Keratinocyte (primary cell): ENCODE measurements around the gene CTDSPL. TPM values are rescaled to one million over a fixed set of nuclear protein-coding genes. Genes with fewer than 3 reads are reported as not detected.

Experiments
- DNase-seq: peaks from one replicate; pipeline ENCODE4 v3.0.0-alpha.2; 2011; ENCODE audit warnings: low read depth, missing footprints, low spot score
- FAIRE-seq: peaks from 2 replicates; lab custom pipeline; 2011; peaks lifted over from hg19 to GRCh38; lab: Jason Lieb, UNC
- H2AFZ ChIP-seq: 2 replicates; pipeline ENCODE4 v1.6.0; 2012; ENCODE audit warnings: low read length, control low read depth, inconsistent platforms; ENCODE audit not compliant: control insufficient read depth
- H3K27ac ChIP-seq: 2 replicates; pipeline ENCODE4 v1.5.1; 2011; ENCODE audit warnings: low read length; ENCODE audit not compliant: control insufficient read depth, insufficient read depth
- H3K27me3 ChIP-seq: 3 replicates; pipeline ENCODE4 v1.6.0; 2011; ENCODE audit warnings: low read length; ENCODE audit not compliant: control insufficient read depth, insufficient read depth; ENCODE audit errors: extremely low read depth
- H3K36me3 ChIP-seq, 2 experiments: 2 replicates in 1 of 2; 3 replicates in 1 of 2; pipeline ENCODE4 v1.5.1; 2011; ENCODE audit warnings: low read length in 2 of 2, mild to moderate bottlenecking in 1 of 2; ENCODE audit not compliant: control insufficient read depth in 2 of 2, insufficient read depth in 2 of 2; ENCODE audit errors: extremely low read depth in 1 of 2
- H3K4me1 ChIP-seq: 3 replicates; pipeline ENCODE4 v1.5.1; 2011; ENCODE audit warnings: low read length; ENCODE audit not compliant: control insufficient read depth, insufficient read depth; ENCODE audit errors: extremely low read depth
- H3K4me2 ChIP-seq: 3 replicates; pipeline ENCODE4 v1.6.0; 2011; ENCODE audit warnings: low read depth, low read length; ENCODE audit not compliant: control insufficient read depth, insufficient read depth; ENCODE audit errors: extremely low read depth
- H3K4me3 ChIP-seq, 3 experiments: fragments of 200-600 bp in 1 of 3; sonication (generic) in 1 of 3; 2 replicates in 2 of 3; 3 replicates in 1 of 3; pipeline ENCODE4 v1.5.1; 2011 to 2016; ENCODE audit warnings: low read length in 3 of 3, mild to moderate bottlenecking in 3 of 3, control low read depth in 2 of 3, inconsistent platforms in 1 of 3, low read depth in 1 of 3, mixed read lengths in 1 of 3, mixed run types in 1 of 3, moderate library complexity in 1 of 3; ENCODE audit not compliant: control insufficient read depth in 2 of 3, insufficient read depth in 2 of 3; ENCODE audit errors: extremely low read depth in 1 of 3
- H3K79me2 ChIP-seq: 2 replicates; pipeline ENCODE4 v1.6.0; 2012; ENCODE audit warnings: low read length; ENCODE audit not compliant: control insufficient read depth, insufficient read depth
- H3K9ac ChIP-seq: 3 replicates; pipeline ENCODE4 v1.6.0; 2011; ENCODE audit warnings: low read length; ENCODE audit not compliant: control insufficient read depth, insufficient read depth; ENCODE audit errors: extremely low read depth
- H3K9me1 ChIP-seq: 3 replicates; pipeline ENCODE4 v1.6.0; 2011; ENCODE audit warnings: low read length; ENCODE audit not compliant: control insufficient read depth, insufficient read depth; ENCODE audit errors: extremely low read depth
- H3K9me3 ChIP-seq: 2 replicates; pipeline ENCODE4 v1.5.1; 2012; ENCODE audit warnings: low read depth, low read length; ENCODE audit not compliant: control insufficient read depth
- H4K20me1 ChIP-seq: 3 replicates; pipeline ENCODE4 v1.6.0; 2011; ENCODE audit warnings: low read length; ENCODE audit not compliant: control insufficient read depth, insufficient read depth; ENCODE audit errors: extremely low read depth
- EZH2 ChIP-seq: IDR thresholded peaks from one replicate; pipeline ENCODE4 v1.6.1; 2012; ENCODE audit warnings: inconsistent platforms, mild to moderate bottlenecking, low read length, moderate library complexity
- dilution Hi-C: fragments of 300-500 bp; cut with MboI; formaldehyde crosslinking; loops from one replicate; pipeline ENCODE4 v1.7.0; 2020; ENCODE audit warnings: low sequenced_read_pairs; ENCODE audit not compliant: extremely low pct_ligation_motif_present
- polyA plus RNA-seq, 5 experiments: library from polyadenylated mRNA; depleted of rRNA in 3 of 5; stranded (reverse) in 3 of 5; stranded (forward) in 1 of 5; unstranded in 1 of 5; fragments of >200 nt; gene quantifications; 1 replicate in 1 of 5; 2 replicates in 3 of 5; 3 replicates in 1 of 5; pipeline versions ENCODE4 v1.2.1 to v1.2.3, GENCODE V29; 2011 to 2012; ENCODE audit warnings: missing spikeins in 2 of 5, low read depth in 1 of 5, low replicate concordance in 1 of 5
- TF ChIP-seq, protein P1 (sequence below), 3 experiments: IDR thresholded peaks in 1 of 3; conservative IDR thresholded peaks in 1 of 3; optimal IDR thresholded peaks in 1 of 3; 2 replicates in 2 of 3; 3 replicates in 1 of 3; pipeline versions ENCODE3 to v1.5.1; 2011; ENCODE audit warnings: low read length in 3 of 3, mild to moderate bottlenecking in 3 of 3, moderate library complexity in 2 of 3, control low read depth in 1 of 3, inconsistent platforms in 1 of 3; ENCODE audit not compliant: insufficient read depth in 2 of 3; ENCODE audit errors: extremely low read depth in 1 of 3

CTDSPL gene
- polyA plus RNA-seq, 1 donor (not counting 4 experiments of a cell fraction or from before 2014, with no cell fraction given), result 83.2 TPM

DNA sequence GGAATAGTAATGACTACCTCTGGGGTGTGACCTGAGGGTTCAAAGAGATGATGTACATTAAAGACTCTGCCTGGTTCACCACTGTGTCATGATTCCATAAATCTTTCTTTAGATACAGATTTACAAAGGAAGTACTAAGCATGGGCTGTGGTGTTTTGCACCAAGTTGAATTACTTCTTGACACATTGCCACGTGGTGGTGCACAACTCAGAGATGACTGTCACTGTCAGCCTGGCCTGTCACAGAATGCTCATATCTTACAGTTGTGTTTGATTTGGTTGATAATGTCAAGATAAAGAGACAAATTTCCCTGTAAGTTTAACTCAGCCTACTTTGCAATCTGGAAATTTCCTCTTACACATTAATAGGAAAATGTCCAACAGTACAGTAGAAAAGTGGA lies 3.2 kb downstream of the CTDSPL start:
- no peak overlapping the region for H3K4me3 ChIP-seq
- peaks cover 85% of the 10 kb centered on the region for H3K79me2 ChIP-seq
- FAIRE-seq (no peak), DNase-seq (no peak)
- dilution Hi-C loops, result no loop called here
- H2AFZ ChIP-seq, result no peak overlapping the region
- peaks cover 10% of the 10 kb centered on the region for H4K20me1 ChIP-seq
- H3K9me1 ChIP-seq, result no peaks in the 10 kb centered on the region
- H3K9me3 ChIP-seq, result no peaks in the 10 kb centered on the region
- peaks cover 38% of the 10 kb centered on the region for H3K4me1 ChIP-seq
- no peaks in the 10 kb centered on the region for H3K36me3 ChIP-seq
- no peaks in the 10 kb centered on the region for H3K27me3 ChIP-seq
- no peak overlapping the region for H3K27ac ChIP-seq
- no peak overlapping the region for H3K4me2 ChIP-seq
- no peak for TF ChIP-seq EZH2
- TF ChIP-seq, protein P1, sequence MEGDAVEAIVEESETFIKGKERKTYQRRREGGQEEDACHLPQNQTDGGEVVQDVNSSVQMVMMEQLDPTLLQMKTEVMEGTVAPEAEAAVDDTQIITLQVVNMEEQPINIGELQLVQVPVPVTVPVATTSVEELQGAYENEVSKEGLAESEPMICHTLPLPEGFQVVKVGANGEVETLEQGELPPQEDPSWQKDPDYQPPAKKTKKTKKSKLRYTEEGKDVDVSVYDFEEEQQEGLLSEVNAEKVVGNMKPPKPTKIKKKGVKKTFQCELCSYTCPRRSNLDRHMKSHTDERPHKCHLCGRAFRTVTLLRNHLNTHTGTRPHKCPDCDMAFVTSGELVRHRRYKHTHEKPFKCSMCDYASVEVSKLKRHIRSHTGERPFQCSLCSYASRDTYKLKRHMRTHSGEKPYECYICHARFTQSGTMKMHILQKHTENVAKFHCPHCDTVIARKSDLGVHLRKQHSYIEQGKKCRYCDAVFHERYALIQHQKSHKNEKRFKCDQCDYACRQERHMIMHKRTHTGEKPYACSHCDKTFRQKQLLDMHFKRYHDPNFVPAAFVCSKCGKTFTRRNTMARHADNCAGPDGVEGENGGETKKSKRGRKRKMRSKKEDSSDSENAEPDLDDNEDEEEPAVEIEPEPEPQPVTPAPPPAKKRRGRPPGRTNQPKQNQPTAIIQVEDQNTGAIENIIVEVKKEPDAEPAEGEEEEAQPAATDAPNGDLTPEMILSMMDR (optimal IDR thresholded peaks at IDR 0.05 in 1 of 3, IDR thresholded peaks at IDR 0.05 in 1 of 3, conservative IDR thresholded peaks at IDR 0.05 in 1 of 3; ENCODE audit: extremely low read depth in 1 of 3, insufficient read depth in 2 of 3, low read length in 3 of 3), result no peak
- no peak overlapping the region for H3K9ac ChIP-seq

GRCh38 chr3:37867144-37867543 lies 5.5 kb downstream of the CTDSPL start:
- FAIRE-seq (no peak), DNase-seq (no peak)
- peaks cover 99% of the 10 kb centered on the region for H3K79me2 ChIP-seq
- H3K4me3 ChIP-seq, result no peak overlapping the region
- TF ChIP-seq EZH2, result no peak
- TF ChIP-seq, protein P1 (optimal IDR thresholded peaks at IDR 0.05 in 1 of 3, IDR thresholded peaks at IDR 0.05 in 1 of 3, conservative IDR thresholded peaks at IDR 0.05 in 1 of 3; ENCODE audit: extremely low read depth in 1 of 3, insufficient read depth in 2 of 3, low read length in 3 of 3), result no peak
- dilution Hi-C loops, result no loop called here
- H2AFZ ChIP-seq, result no peak overlapping the region
- H3K4me1 ChIP-seq, result peaks cover 35% of the 10 kb centered on the region
- H3K4me2 ChIP-seq, result no peak overlapping the region
- no peak overlapping the region for H3K27ac ChIP-seq
- peaks cover 10% of the 10 kb centered on the region for H4K20me1 ChIP-seq
- no peak overlapping the region for H3K9ac ChIP-seq
- H3K36me3 ChIP-seq, result no peaks in the 10 kb centered on the region
- H3K9me3 ChIP-seq, result no peaks in the 10 kb centered on the region
- no peaks in the 10 kb centered on the region for H3K27me3 ChIP-seq
- H3K9me1 ChIP-seq, result no peaks in the 10 kb centered on the region
